Lung (tissue), 12 donors: ENCODE results near the gene WIPI1. TPM values are rescaled to one million over a fixed set of nuclear protein-coding genes. Genes with fewer than 3 reads are reported as not detected.

Source experiments
- ATAC-seq: fragments of 200-7000 bp; cut with Tn5 transposase; one replicate; pipeline ENCODE4 v1.9.1; 2020; ENCODE audit warnings: moderate number of reproducible peaks; ENCODE audit not compliant: insufficient read depth, low FRiP score
- DNase-seq, 3 donors: peaks; one replicate each; pipeline ENCODE4 v3.0.0-alpha.2; 2013 to 2017
- H3K27ac ChIP-seq, 2 donors: one replicate each; pipeline ENCODE4 v1.5.1; 2013; ENCODE audit warnings: mild to moderate bottlenecking in 2 of 2, moderate library complexity in 2 of 2, control low read depth in 1 of 2, inconsistent platforms in 1 of 2, low read depth in 1 of 2, low read length in 1 of 2
- H3K27me3 ChIP-seq, 3 donors: one replicate each; pipeline ENCODE4 v1.5.1; 2013; ENCODE audit warnings: low read length in 2 of 3; ENCODE audit not compliant: control insufficient read depth in 3 of 3, insufficient read depth in 3 of 3
- H3K36me3 ChIP-seq, 4 donors: one replicate each; pipeline ENCODE4 v1.5.1; 2013; ENCODE audit warnings: low read length in 4 of 4, mild to moderate bottlenecking in 1 of 4, moderate library complexity in 1 of 4; ENCODE audit not compliant: control insufficient read depth in 4 of 4, insufficient read depth in 4 of 4
- H3K4me1 ChIP-seq, 5 donors: one replicate each; pipeline ENCODE4 v1.5.1; 2013; ENCODE audit warnings: low read length in 5 of 5, mild to moderate bottlenecking in 2 of 5, moderate library complexity in 1 of 5; ENCODE audit not compliant: control insufficient read depth in 5 of 5, insufficient read depth in 5 of 5
- H3K4me3 ChIP-seq: one replicate; pipeline ENCODE4 v1.5.1; 2013; ENCODE audit warnings: mild to moderate bottlenecking, control low read depth, moderate library complexity
- H3K9ac ChIP-seq, 2 donors: one replicate each; pipeline ENCODE4 v1.5.1; 2013; ENCODE audit warnings: low read length in 2 of 2, control low read depth in 1 of 2; ENCODE audit not compliant: insufficient read depth in 1 of 2
- H3K9me3 ChIP-seq, 4 donors: one replicate each; pipeline ENCODE4 v1.5.1; 2013; ENCODE audit warnings: low read length in 3 of 4, mild to moderate bottlenecking in 1 of 4, moderate library complexity in 1 of 4; ENCODE audit not compliant: control insufficient read depth in 4 of 4, insufficient read depth in 3 of 4
- WGBS, 2 donors: extraction: QIAGEN DNeasy Blood & Tissue Kit; methylation state at CpG; one replicate each; pipeline ENCODE4 v1.1.7; 2013; 5-methylcytosine and 5-hydroxymethylcytosine counted together
- polyA plus RNA-seq, 2 donors: library from polyadenylated mRNA; stranded (reverse); fragments of 200-250 nt; gene quantifications; one replicate each; pipeline ENCODE4 v1.2.1, GENCODE V29; 2013
- total RNA-seq, 2 donors: library from RNA; depleted of rRNA in 1 of 2; stranded (reverse); fragments of >200 nt in 1 of 2; gene quantifications; one replicate each; pipeline ENCODE4 v1.2.1, GENCODE V29; 2014 to 2021
- TF ChIP-seq, protein P1 (sequence below): IDR thresholded peaks from 2 replicates; pipeline ENCODE4 v1.5.1; 2012; ENCODE audit warnings: mild to moderate bottlenecking; ENCODE audit errors: control extremely low read depth, extremely low read depth
- donor health status: control.
- donor health status: control.
- donor health status: Bipolar disorder and iron deficiency.
- donor health status: healthy.
- donor health status: DM: yes; HTN: yes; CAD: no.

The WIPI1 gene
- total and polyA plus RNA-seq, 4 donors = 30.4 to 58.5 (median 41.8) TPM

DNA sequence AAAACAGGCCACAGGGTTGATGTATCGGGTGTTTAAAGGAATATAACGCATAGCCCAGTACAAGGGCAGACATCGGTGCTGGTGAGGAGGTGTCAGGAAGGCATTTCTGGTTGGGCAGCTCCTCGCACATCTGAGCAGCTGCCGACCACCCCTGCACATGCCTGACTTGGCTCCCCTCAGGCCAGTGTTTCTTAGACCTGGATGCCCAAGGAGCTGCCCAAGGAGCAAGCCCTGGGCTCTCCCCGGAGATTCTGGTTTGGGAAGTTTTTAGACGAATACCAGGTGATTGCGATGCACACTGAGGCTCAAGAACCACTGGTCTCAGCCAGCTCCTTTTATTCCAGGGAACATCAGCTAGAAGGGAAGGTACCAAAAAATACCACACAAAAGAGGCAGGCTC lies 11.6 kb downstream of the WIPI1 start:
- H3K4me1 ChIP-seq = peaks cover 0 to 13% (median 8%) of the 10 kb centered on the region in 5 donors
- H3K9me3 ChIP-seq = no peaks in the 10 kb centered on the region
- 92 to 93% methylated on average over 8 of the region's 8 CpGs for WGBS, 2 donors
- ATAC-seq (no peak), DNase-seq (no peak)
- H3K9ac ChIP-seq = no peak overlapping the region
- H3K27ac ChIP-seq = no peak overlapping the region
- no peaks in the 10 kb centered on the region for H3K27me3 ChIP-seq
- H3K4me3 ChIP-seq = no peak overlapping the region
- TF ChIP-seq, protein P1, sequence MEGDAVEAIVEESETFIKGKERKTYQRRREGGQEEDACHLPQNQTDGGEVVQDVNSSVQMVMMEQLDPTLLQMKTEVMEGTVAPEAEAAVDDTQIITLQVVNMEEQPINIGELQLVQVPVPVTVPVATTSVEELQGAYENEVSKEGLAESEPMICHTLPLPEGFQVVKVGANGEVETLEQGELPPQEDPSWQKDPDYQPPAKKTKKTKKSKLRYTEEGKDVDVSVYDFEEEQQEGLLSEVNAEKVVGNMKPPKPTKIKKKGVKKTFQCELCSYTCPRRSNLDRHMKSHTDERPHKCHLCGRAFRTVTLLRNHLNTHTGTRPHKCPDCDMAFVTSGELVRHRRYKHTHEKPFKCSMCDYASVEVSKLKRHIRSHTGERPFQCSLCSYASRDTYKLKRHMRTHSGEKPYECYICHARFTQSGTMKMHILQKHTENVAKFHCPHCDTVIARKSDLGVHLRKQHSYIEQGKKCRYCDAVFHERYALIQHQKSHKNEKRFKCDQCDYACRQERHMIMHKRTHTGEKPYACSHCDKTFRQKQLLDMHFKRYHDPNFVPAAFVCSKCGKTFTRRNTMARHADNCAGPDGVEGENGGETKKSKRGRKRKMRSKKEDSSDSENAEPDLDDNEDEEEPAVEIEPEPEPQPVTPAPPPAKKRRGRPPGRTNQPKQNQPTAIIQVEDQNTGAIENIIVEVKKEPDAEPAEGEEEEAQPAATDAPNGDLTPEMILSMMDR = no peak
- peaks cover 5 to 39% (median 21%) of the 10 kb centered on the region in 4 donors for H3K36me3 ChIP-seq

DNA sequence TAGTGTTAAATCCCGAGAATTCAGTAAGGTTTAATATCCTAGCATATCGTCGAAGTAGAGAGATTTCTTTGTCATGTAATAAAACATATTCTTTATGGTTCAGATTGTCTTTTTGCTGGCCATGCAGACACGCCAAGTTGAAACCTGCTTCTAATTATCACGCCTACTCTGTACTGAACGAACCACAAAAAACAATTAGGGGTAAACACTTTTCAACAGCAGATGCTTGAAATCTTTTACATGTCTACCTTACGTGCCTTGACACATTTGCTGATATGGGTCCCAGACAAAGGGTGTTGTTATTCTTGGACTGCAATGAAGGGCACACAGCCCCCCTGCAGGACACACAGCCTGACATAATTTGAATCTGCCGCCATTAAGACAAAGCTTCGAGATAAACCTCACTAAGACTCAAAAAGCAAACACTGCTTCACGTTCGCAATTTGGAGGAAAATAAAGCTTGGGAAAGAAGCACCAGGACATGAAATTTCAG lies 13.3 kb downstream of the WIPI1 start:
- Histone ChIP-seq H3K9me3 (no peaks in the 10 kb centered on the region), H3K36me3 (peaks cover 0 to 29% (median 13%) of the 10 kb centered on the region in 4 donors), H3K27ac (no peak overlapping the region), H3K27me3 (no peaks in the 10 kb centered on the region), H3K4me3 (no peak overlapping the region), H3K9ac (no peak overlapping the region), H3K4me1 (peaks cover 0 to 14% (median 8%) of the 10 kb centered on the region in 5 donors)
- DNase-seq (no peak), ATAC-seq (no peak)
- 85 to 93% methylated on average over 11 of the region's 11 CpGs for WGBS, 2 donors
- TF ChIP-seq, protein P1 = no peak

DNA sequence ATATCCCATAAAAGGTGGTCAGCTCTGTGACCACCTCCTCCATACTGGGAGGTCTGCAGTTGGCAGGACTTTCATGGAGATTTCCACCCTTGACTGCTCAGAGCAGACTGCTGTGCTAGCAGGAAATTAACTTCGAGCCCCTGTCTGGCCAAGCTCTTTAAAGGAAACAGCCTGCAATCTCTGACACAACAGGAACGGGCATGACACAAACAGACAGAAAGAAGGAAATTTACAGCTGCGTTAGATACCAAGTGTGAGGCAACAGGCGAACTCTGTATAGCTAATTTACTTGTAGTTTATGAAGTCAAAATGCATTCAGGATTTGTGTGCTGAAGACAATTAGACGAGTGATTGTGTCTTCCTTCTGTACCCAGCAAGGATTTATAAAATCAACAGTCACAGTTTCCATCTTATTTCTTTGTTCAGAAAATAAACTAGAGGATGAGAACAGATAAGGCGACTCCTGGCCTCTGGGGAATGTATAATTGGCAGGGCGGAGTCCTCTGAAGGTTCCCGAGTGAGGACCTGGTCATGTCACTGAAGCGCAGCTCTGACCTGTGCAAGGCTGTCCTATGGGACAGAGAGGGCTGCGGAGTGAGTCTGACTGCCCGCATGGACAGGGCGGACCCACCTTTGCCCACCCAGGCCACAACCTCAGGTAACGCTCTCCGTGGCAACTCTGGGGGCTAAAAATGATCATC lies 16.1 kb downstream of the WIPI1 start:
- TF ChIP-seq, protein P1 = no peak
- Histone ChIP-seq H3K9ac (no peak overlapping the region), H3K27me3 (no peaks in the 10 kb centered on the region), H3K9me3 (no peaks in the 10 kb centered on the region), H3K4me1 (peaks cover 0 to 21% (median 13%) of the 10 kb centered on the region in 5 donors), H3K36me3 (peaks cover 0 to 16% (median 8%) of the 10 kb centered on the region in 4 donors), H3K4me3 (no peak overlapping the region), H3K27ac (peak overlapping the region; percentile 50 to 89)
- 52 to 59% methylated on average over 14 of the region's 14 CpGs for WGBS, 2 donors
- DNase-seq = peak; percentile 48 to 83 (median 74)
- ATAC-seq = no peak
